Chondrocyte (in vitro differentiated cells): Measurements from ENCODE around the gene ZFR2. TPM values are rescaled to one million over a fixed set of nuclear protein-coding genes. Genes with fewer than 3 reads are reported as not detected.

ENCODE experiments used
- DNase-seq: peaks from one replicate; pipeline ENCODE4 v3.0.0; 2021; ENCODE audit warnings: mixed read lengths, low spot score
- H3K27ac Mint-ChIP-seq: one replicate; pipeline ENCODE4 v1.8.0; 2021; ENCODE audit warnings: mild to moderate bottlenecking, moderate library complexity, mixed read lengths; ENCODE audit not compliant: unreplicated experiment
- H3K27me3 Mint-ChIP-seq: 2 replicates; pipeline ENCODE4 v1.8.0; 2021; ENCODE audit warnings: low read depth, mixed read lengths
- H3K36me3 Mint-ChIP-seq: 2 replicates; pipeline ENCODE4 v1.8.0; 2021; ENCODE audit warnings: low read depth, mixed read lengths
- H3K4me1 Mint-ChIP-seq: 2 replicates; pipeline ENCODE4 v1.8.0; 2021; ENCODE audit warnings: low read depth, mild to moderate bottlenecking, mixed read lengths
- H3K4me3 Mint-ChIP-seq: one replicate; pipeline ENCODE4 v1.8.0; 2021; ENCODE audit warnings: mild to moderate bottlenecking, moderate library complexity, mixed read lengths; ENCODE audit not compliant: unreplicated experiment
- H3K9me3 Mint-ChIP-seq: 2 replicates; pipeline ENCODE4 v1.8.0; 2021; ENCODE audit warnings: low read depth, mixed read lengths
- CTCF ChIP-seq: fragments of 200-600 bp; sonication (generic); IDR thresholded peaks from 2 replicates; pipeline ENCODE4 v1.5.0; 2021; ENCODE audit warnings: antibody characterized with exemption, mild to moderate bottlenecking, moderate library complexity
- total RNA-seq: library from RNA; stranded (reverse); gene quantifications from 3 replicates; pipeline ENCODE4 v1.2.1, GENCODE V29; 2021

The ZFR2 gene
- total RNA-seq, 1 donor from 2014 or later: not detected

GRCh38 chr19:3867971-3868769 is 668 bp downstream of the ZFR2 start:
- no peak for TF ChIP-seq CTCF
- no peaks in the 10 kb centered on the region for H3K36me3 Mint-ChIP-seq
- H3K4me1 Mint-ChIP-seq: no peaks in the 10 kb centered on the region
- peaks cover 57% of the 10 kb centered on the region for H3K27me3 Mint-ChIP-seq
- H3K27ac Mint-ChIP-seq: no peak overlapping the region
- no peak overlapping the region for H3K4me3 Mint-ChIP-seq
- no peak for DNase-seq
- no peaks in the 10 kb centered on the region for H3K9me3 Mint-ChIP-seq

GRCh38 chr19:3866910-3867638 is 1.8 kb downstream of the ZFR2 start:
- H3K27me3 Mint-ChIP-seq: peaks cover 60% of the 10 kb centered on the region
- H3K36me3 Mint-ChIP-seq: no peaks in the 10 kb centered on the region
- H3K4me3 Mint-ChIP-seq: no peak overlapping the region
- TF ChIP-seq CTCF: no peak
- H3K9me3 Mint-ChIP-seq: no peaks in the 10 kb centered on the region
- no peak for DNase-seq
- no peak overlapping the region for H3K27ac Mint-ChIP-seq
- H3K4me1 Mint-ChIP-seq: no peaks in the 10 kb centered on the region

- Mint-ChIP-seq H3K4me1 (no peaks in the 10 kb centered on the region), H3K9me3 (no peaks in the 10 kb centered on the region), H3K4me3 (no peak overlapping the region), H3K36me3 (peaks cover 1% of the 10 kb centered on the region), H3K27ac (no peak overlapping the region), H3K27me3 (peaks cover 66% of the 10 kb centered on the region)
- DNase-seq: no peak
- no peak for TF ChIP-seq CTCF
Observed at GRCh38 chr19:3863648-3864047, 5.2 kb downstream of the ZFR2 start.

- no peak for TF ChIP-seq CTCF
- Mint-ChIP-seq H3K9me3 (no peaks in the 10 kb centered on the region), H3K36me3 (peaks cover 1% of the 10 kb centered on the region), H3K4me1 (no peaks in the 10 kb centered on the region), H3K4me3 (no peak overlapping the region), H3K27me3 (peaks cover 67% of the 10 kb centered on the region), H3K27ac (no peak overlapping the region)
- DNase-seq: no peak
Observed at GRCh38 chr19:3862826-3863500, 5.9 kb downstream of the ZFR2 start.

- peaks cover 55% of the 10 kb centered on the region for H3K27me3 Mint-ChIP-seq
- H3K27ac Mint-ChIP-seq: no peak overlapping the region
- no peaks in the 10 kb centered on the region for H3K4me1 Mint-ChIP-seq
- TF ChIP-seq CTCF: no peak
- H3K4me3 Mint-ChIP-seq: no peak overlapping the region
- peaks cover 1% of the 10 kb centered on the region for H3K36me3 Mint-ChIP-seq
- no peak for DNase-seq
- no peaks in the 10 kb centered on the region for H3K9me3 Mint-ChIP-seq
Observed at GRCh38 chr19:3860499-3860898, 8.3 kb downstream of the ZFR2 start.
